Endodermal cell (in vitro differentiated cells): ENCODE measurements around the gene SPRED1. TPM values are rescaled to one million over a fixed set of nuclear protein-coding genes. Genes with fewer than 3 reads are reported as not detected.

Experiments
- DNase-seq: peaks from one replicate; pipeline ENCODE4 v3.0.0-alpha.2; 2017
- H3K27ac ChIP-seq: 2 replicates; pipeline ENCODE4 v1.5.1; 2013; ENCODE audit warnings: mild to moderate bottlenecking, low read depth, low read length, moderate library complexity
- H3K27me3 ChIP-seq: 2 replicates; pipeline ENCODE4 v1.6.1; 2013; ENCODE audit warnings: mild to moderate bottlenecking, low read length, moderate library complexity; ENCODE audit not compliant: insufficient read depth, control insufficient read depth, poor library complexity, severe bottlenecking
- H3K36me3 ChIP-seq: 2 replicates; pipeline ENCODE4 v1.7.0; 2013; ENCODE audit warnings: mild to moderate bottlenecking, low read length, moderate library complexity; ENCODE audit not compliant: control insufficient read depth, insufficient read depth
- H3K4me1 ChIP-seq: one replicate; pipeline ENCODE4 v1.7.0; 2013; ENCODE audit warnings: low read length; ENCODE audit not compliant: control insufficient read depth, insufficient read depth
- H3K4me3 ChIP-seq: 2 replicates; pipeline ENCODE4 v1.5.1; 2013; ENCODE audit warnings: mild to moderate bottlenecking, low read length, moderate library complexity
- H3K9ac ChIP-seq: 2 replicates; pipeline ENCODE4 v1.6.1; 2013; ENCODE audit warnings: mild to moderate bottlenecking, low read length, moderate library complexity; ENCODE audit not compliant: poor library complexity, severe bottlenecking; ENCODE audit errors: extremely low read depth
- H3K9me3 ChIP-seq: 2 replicates; pipeline ENCODE4 v1.6.1; 2013; ENCODE audit warnings: mild to moderate bottlenecking, low read length, moderate library complexity; ENCODE audit not compliant: control insufficient read depth
- H3K27ac Mint-ChIP-seq: 2 replicates; pipeline ENCODE4 v1.8.0; 2020; ENCODE audit warnings: mixed read lengths
- H3K27me3 Mint-ChIP-seq: 2 replicates; pipeline ENCODE4 v1.8.0; 2021; ENCODE audit warnings: mild to moderate bottlenecking, mixed read lengths; ENCODE audit not compliant: insufficient read depth
- H3K36me3 Mint-ChIP-seq: 2 replicates; pipeline ENCODE4 v1.8.0; 2020; ENCODE audit warnings: low read depth, mixed read lengths
- H3K4me1 Mint-ChIP-seq: 2 replicates; pipeline ENCODE4 v1.8.0; 2020; ENCODE audit warnings: mixed read lengths
- H3K4me3 Mint-ChIP-seq: 2 replicates; pipeline ENCODE4 v1.8.0; 2020; ENCODE audit warnings: mild to moderate bottlenecking, moderate library complexity, mixed read lengths
- H3K9me3 Mint-ChIP-seq: 2 replicates; pipeline ENCODE4 v1.8.0; 2020; ENCODE audit warnings: mild to moderate bottlenecking, mixed read lengths
- CTCF ChIP-seq: fragments of 200-600 bp; sonication (generic); conservative IDR thresholded peaks from 2 replicates; pipeline ENCODE4 v1.5.0; 2021; ENCODE audit warnings: antibody characterized with exemption, mild to moderate bottlenecking
- WGBS, 2 experiments: methylation state at CpG; one replicate each; pipeline versions ENCODE4 v1.1.5 to v1.1.7; 2013; ENCODE audit warnings: missing lambda C conversion rate in 2 of 2, mixed read lengths in 1 of 2; ENCODE audit not compliant: insufficient coverage in 1 of 2, insufficient read length in 1 of 2; 5-methylcytosine and 5-hydroxymethylcytosine counted together
- total RNA-seq, 2 donors: library from RNA; stranded (reverse); fragmentation: NEBNext Ultra II Directional in 1 of 2; extraction: Animal tissue kit (Norgen Biotek cat#: 25700) in 1 of 2; gene quantifications; 2 replicates in 1 of 2; 3 replicates in 1 of 2; pipeline ENCODE4 v1.2.1, GENCODE V29; 2021

Gene SPRED1
- total RNA-seq, 2 donors from 2014 or later: 50.8 to 61.7 TPM

GRCh38 chr15:38217788-38218609 is 34.6 kb upstream of the SPRED1 start:
- Mint-ChIP-seq H3K27me3 (peaks cover 2% of the 10 kb centered on the region), H3K9me3 (no peaks in the 10 kb centered on the region), H3K27ac (no peak overlapping the region), H3K36me3 (no peaks in the 10 kb centered on the region), H3K4me3 (no peak overlapping the region), H3K4me1 (peaks cover 18% of the 10 kb centered on the region)
- no peak for TF ChIP-seq CTCF
- no peaks in the 10 kb centered on the region for H3K4me1 ChIP-seq
- H3K36me3 ChIP-seq: no peaks in the 10 kb centered on the region
- H3K4me3 ChIP-seq: no peak overlapping the region
- H3K27me3 ChIP-seq: no peaks in the 10 kb centered on the region
- H3K27ac ChIP-seq: no peak overlapping the region
- WGBS, 2 experiments: 92 to 100% methylated on average over 2 to 3 of the region's 3 CpGs
- no peaks in the 10 kb centered on the region for H3K9me3 ChIP-seq
- no peak for DNase-seq
- H3K9ac ChIP-seq: no peak overlapping the region

- Histone ChIP-seq H3K27me3 (no peaks in the 10 kb centered on the region), H3K9me3 (no peaks in the 10 kb centered on the region), H3K27ac (no peak overlapping the region), H3K4me1 (no peaks in the 10 kb centered on the region), H3K9ac (no peak overlapping the region), H3K36me3 (no peaks in the 10 kb centered on the region), H3K4me3 (no peak overlapping the region)
- H3K4me1 Mint-ChIP-seq: peaks cover 9% of the 10 kb centered on the region
- H3K27ac Mint-ChIP-seq: no peak overlapping the region
- WGBS, 2 experiments: 82% methylated on average over 3 of the region's 3 CpGs; no CpG with 5 or more reads in 1 of the 2 experiments
- H3K36me3 Mint-ChIP-seq: no peaks in the 10 kb centered on the region
- no peak overlapping the region for H3K4me3 Mint-ChIP-seq
- TF ChIP-seq CTCF: no peak
- no peaks in the 10 kb centered on the region for H3K9me3 Mint-ChIP-seq
- H3K27me3 Mint-ChIP-seq: peaks cover 2% of the 10 kb centered on the region
- DNase-seq: no peak
These were observed 31.9 kb upstream of the SPRED1 start for GRCh38 chr15:38220606-38221273.

DNA sequence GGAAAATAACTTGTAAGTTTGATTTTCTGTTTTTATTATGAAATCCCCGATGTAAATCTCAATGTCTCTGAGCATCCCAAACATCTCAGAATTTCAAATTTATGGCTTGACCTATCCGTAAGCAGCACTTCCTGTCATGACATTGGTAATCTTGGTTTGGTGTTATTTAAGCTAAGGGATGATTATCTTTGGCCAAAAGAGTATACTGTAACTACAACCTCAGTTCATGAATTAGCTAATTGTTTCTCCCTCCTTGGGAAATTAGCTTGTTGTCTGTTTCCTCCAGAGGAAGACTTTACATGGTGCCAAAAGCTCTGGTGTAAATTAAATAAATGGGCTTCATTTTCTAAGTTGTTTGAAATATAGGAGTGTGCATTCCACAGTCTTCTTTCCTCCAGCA is 28.1 kb upstream of the SPRED1 start:
- H3K36me3 ChIP-seq: no peaks in the 10 kb centered on the region
- Mint-ChIP-seq H3K4me1 (peaks cover 14% of the 10 kb centered on the region), H3K27me3 (peaks cover 2% of the 10 kb centered on the region), H3K4me3 (no peak overlapping the region), H3K36me3 (no peaks in the 10 kb centered on the region), H3K9me3 (no peaks in the 10 kb centered on the region), H3K27ac (no peak overlapping the region)
- no peaks in the 10 kb centered on the region for H3K9me3 ChIP-seq
- no peak overlapping the region for H3K9ac ChIP-seq
- WGBS, 2 experiments: 96 to 100% methylated on average over 1 to 2 of the region's 2 CpGs
- peaks cover 8% of the 10 kb centered on the region for H3K4me1 ChIP-seq
- no peaks in the 10 kb centered on the region for H3K27me3 ChIP-seq
- H3K27ac ChIP-seq: no peak overlapping the region
- no peak for DNase-seq
- no peak overlapping the region for H3K4me3 ChIP-seq
- no peak for TF ChIP-seq CTCF
